ENCODE data around the gene DCPS. TPM values are rescaled to one million over a fixed set of nuclear protein-coding genes. Genes with fewer than 3 reads are reported as not detected.

DCPS gene
- total and polyA plus RNA-seq, 2 experiments from 2014 or later = 12.1 to 26.1 TPM

- Histone ChIP-seq H3K9me2 (ENCODE audit: insufficient read depth) (no peaks in the 10 kb centered on the region), H3K4me3 (no peak overlapping the region), H3K4me1 (ENCODE audit: insufficient read depth) (peaks cover 22% of the 10 kb centered on the region), H3K36me3 (ENCODE audit: low read depth) (no peaks in the 10 kb centered on the region), H3K79me2 (ENCODE audit: insufficient read depth) (no peaks in the 10 kb centered on the region; the same call in 1 of the 2 replicates), H3K27me3 (replicated peaks; ENCODE audit: insufficient read depth) (no peaks in the 10 kb centered on the region), H4K20me1 (ENCODE audit: insufficient read depth) (no peaks in the 10 kb centered on the region), H2AFZ (no peak overlapping the region), H3K27ac (no peak overlapping the region), H3K9ac (no peak overlapping the region), H3K9me3 (ENCODE audit: low read depth) (no peaks in the 10 kb centered on the region), H3F3A (ENCODE audit: insufficient read depth) (peaks cover 28% of the 10 kb centered on the region), H3K4me2 (ENCODE audit: unreplicated experiment) (no peak overlapping the region)
- TF ChIP-seq EZH2phosphoT487 (IDR thresholded peaks at IDR 0.05; ENCODE audit: insufficient read depth, low read depth) (no peak), EZH2 (IDR thresholded peaks at IDR 0.05; ENCODE audit: insufficient read depth, poor library complexity, severe bottlenecking) (no peak)
- DNase-seq = no peak
- 97% methylated on average over 5 of the region's 5 CpGs for WGBS, 2 experiments (ENCODE audit: low coverage in 1 of 2, low lambda C conversion rate in 2 of 2, missing lambda C conversion rate in 2 of 2)
- in situ Hi-C loops (cut with MboI) = no loop called here
Measured at GRCh38 chr11:126313826-126314225, 10.0 kb downstream of the DCPS start.

- H3K9me2 ChIP-seq (ENCODE audit: insufficient read depth) = no peaks in the 10 kb centered on the region
- WGBS, 2 experiments (ENCODE audit: low coverage in 1 of 2, low lambda C conversion rate in 2 of 2, missing lambda C conversion rate in 2 of 2) = 0 to 5% methylated on average over 1 of the region's 1 CpG
- peak overlapping the region; percentile 83 for H3K9ac ChIP-seq
- H3K27ac ChIP-seq = peak overlapping the region; percentile 98
- no peaks in the 10 kb centered on the region for H3K9me3 ChIP-seq (ENCODE audit: low read depth)
- DNase-seq = no peak
- H2AFZ ChIP-seq = peak overlapping the region; percentile 81
- H3K4me3 ChIP-seq = peak overlapping the region; percentile 67
- no peaks in the 10 kb centered on the region for H3K36me3 ChIP-seq (ENCODE audit: low read depth)
- peaks cover 33% of the 10 kb centered on the region for H3K4me1 ChIP-seq (ENCODE audit: insufficient read depth)
- H3K4me2 ChIP-seq (ENCODE audit: unreplicated experiment) = peak overlapping the region; percentile 78
- H3F3A ChIP-seq (ENCODE audit: insufficient read depth) = peaks cover 47% of the 10 kb centered on the region
- H3K79me2 ChIP-seq (ENCODE audit: insufficient read depth) = no peaks in the 10 kb centered on the region; the same call in 1 of the 2 replicates
- H4K20me1 ChIP-seq (ENCODE audit: insufficient read depth) = no peaks in the 10 kb centered on the region
- no peaks in the 10 kb centered on the region for H3K27me3 ChIP-seq (replicated peaks; ENCODE audit: insufficient read depth)
- TF ChIP-seq EZH2 (IDR thresholded peaks at IDR 0.05; ENCODE audit: insufficient read depth, poor library complexity, severe bottlenecking) (no peak), EZH2phosphoT487 (IDR thresholded peaks at IDR 0.05; ENCODE audit: insufficient read depth, low read depth) (no peak)
- in situ Hi-C loops (cut with MboI) = no loop called here
Measured at GRCh38 chr11:126317432-126317755, 13.5 kb downstream of the DCPS start.

- in situ Hi-C loops (cut with MboI) = no loop called here
- Histone ChIP-seq H3K9ac (peak overlapping the region; percentile 83), H3K79me2 (ENCODE audit: insufficient read depth) (no peaks in the 10 kb centered on the region; the same call in 1 of the 2 replicates), H3K4me3 (peak overlapping the region; percentile 67), H3K9me2 (ENCODE audit: insufficient read depth) (no peaks in the 10 kb centered on the region), H3F3A (ENCODE audit: insufficient read depth) (peaks cover 47% of the 10 kb centered on the region), H2AFZ (peak overlapping the region; percentile 81), H3K27me3 (replicated peaks; ENCODE audit: insufficient read depth) (no peaks in the 10 kb centered on the region), H3K4me2 (ENCODE audit: unreplicated experiment) (peak overlapping the region; percentile 78), H3K9me3 (ENCODE audit: low read depth) (no peaks in the 10 kb centered on the region), H3K27ac (peak overlapping the region; percentile 98), H3K4me1 (ENCODE audit: insufficient read depth) (peaks cover 39% of the 10 kb centered on the region), H3K36me3 (ENCODE audit: low read depth) (no peaks in the 10 kb centered on the region), H4K20me1 (ENCODE audit: insufficient read depth) (no peaks in the 10 kb centered on the region)
- peak; percentile 87 for DNase-seq
- no peak for TF ChIP-seq EZH2 (IDR thresholded peaks at IDR 0.05; ENCODE audit: insufficient read depth, poor library complexity, severe bottlenecking)
- 2 to 8% methylated on average over 14 of the region's 14 CpGs for WGBS, 2 experiments (ENCODE audit: low coverage in 1 of 2, low lambda C conversion rate in 2 of 2, missing lambda C conversion rate in 2 of 2)
Measured at GRCh38 chr11:126317756-126318573, 14.1 kb downstream of the DCPS start.

GRCh38 chr11:126318574-126319373, 14.9 kb downstream of the DCPS start:
- peak; percentile 98 for DNase-seq
- H3K27ac ChIP-seq = peak overlapping the region; percentile 98
- H4K20me1 ChIP-seq (ENCODE audit: insufficient read depth) = no peaks in the 10 kb centered on the region
- H3F3A ChIP-seq (ENCODE audit: insufficient read depth) = peaks cover 47% of the 10 kb centered on the region
- peak overlapping the region; percentile 67 for H3K4me3 ChIP-seq
- in situ Hi-C loops (cut with MboI) = no loop called here
- H3K36me3 ChIP-seq (ENCODE audit: low read depth) = no peaks in the 10 kb centered on the region
- no peaks in the 10 kb centered on the region for H3K27me3 ChIP-seq (replicated peaks; ENCODE audit: insufficient read depth)
- TF ChIP-seq EZH2 (IDR thresholded peaks at IDR 0.05; ENCODE audit: insufficient read depth, poor library complexity, severe bottlenecking) = no peak
- TF ChIP-seq EZH2phosphoT487 (IDR thresholded peaks at IDR 0.05; ENCODE audit: insufficient read depth, low read depth) = no peak
- H3K9me2 ChIP-seq (ENCODE audit: insufficient read depth) = no peaks in the 10 kb centered on the region
- H3K9ac ChIP-seq = peak overlapping the region; percentile 83
- peaks cover 39% of the 10 kb centered on the region for H3K4me1 ChIP-seq (ENCODE audit: insufficient read depth)
- peak overlapping the region; percentile 81 for H2AFZ ChIP-seq
- H3K9me3 ChIP-seq (ENCODE audit: low read depth) = no peaks in the 10 kb centered on the region
- no peaks in the 10 kb centered on the region; the same call in 1 of the 2 replicates for H3K79me2 ChIP-seq (ENCODE audit: insufficient read depth)
- peak overlapping the region; percentile 78 for H3K4me2 ChIP-seq (ENCODE audit: unreplicated experiment)
- 3 to 6% methylated on average over 9 of the region's 9 CpGs for WGBS, 2 experiments (ENCODE audit: low coverage in 1 of 2, low lambda C conversion rate in 2 of 2, missing lambda C conversion rate in 2 of 2)
